GM19328 (cell line): Measurements from ENCODE around the gene NFE2L3.
A peak's percentile ranks its signal among the peaks of the same experiment; 100 is the strongest.

Experiments
- ATAC-seq: cut with Tn5 transposase; IDR thresholded peaks from one replicate; pipeline ENCODE4 v1.9.1; 2021; ENCODE audit warnings: mild to moderate bottlenecking, moderate library complexity; ENCODE audit not compliant: unreplicated experiment

The NFE2L3 gene

GRCh38 chr7:26198781-26199169 is 46.8 kb downstream of the NFE2L3 start:
- no peak for ATAC-seq

DNA sequence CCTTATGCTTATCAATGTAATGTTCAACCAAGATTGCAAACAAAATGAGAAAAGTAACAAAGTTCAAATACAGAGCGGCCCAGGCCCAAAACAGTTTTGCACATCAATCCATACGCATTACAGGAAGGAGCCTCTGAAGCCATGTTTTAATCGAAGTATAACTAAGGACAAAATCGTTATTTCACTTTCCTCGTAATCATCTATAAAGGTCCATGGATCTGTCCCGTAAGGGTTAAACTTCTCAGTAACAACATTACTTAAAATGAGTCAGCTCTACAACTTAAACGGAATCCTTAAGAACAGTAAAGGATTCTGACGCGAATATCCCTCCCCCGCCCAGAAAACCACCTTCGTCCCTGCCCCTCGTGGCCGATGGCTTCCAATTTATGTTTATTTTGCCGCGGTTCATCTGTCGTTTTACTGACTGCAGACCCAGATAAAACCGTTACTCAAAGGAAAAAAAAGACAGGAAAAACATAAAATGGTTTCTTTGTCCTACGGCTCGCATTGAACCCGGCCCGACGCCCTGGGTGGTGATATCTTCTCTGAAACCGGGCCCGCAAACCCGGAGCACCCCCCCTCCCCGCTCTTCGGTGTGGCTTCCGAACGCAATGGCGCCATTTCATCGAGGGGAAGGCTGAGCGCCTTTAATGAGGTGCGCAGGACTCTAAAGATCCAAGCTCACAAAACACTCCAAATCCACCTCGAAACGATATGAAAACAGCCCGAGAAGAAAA is 47.5 kb downstream of the NFE2L3 start:
- no peak for ATAC-seq

- no peak for ATAC-seq
Measured at GRCh38 chr7:26200038-26200443, 48.0 kb downstream of the NFE2L3 start.

- peak; percentile 59 for ATAC-seq
Measured at GRCh38 chr7:26200444-26201246, 48.6 kb downstream of the NFE2L3 start, which contains the start of gene HNRNPA2B1. TSS of gene HNRNPA2B1 (minus strand) at chr7:26200746. CDS start at chr7:26200577, 169 bp downstream.

DNA sequence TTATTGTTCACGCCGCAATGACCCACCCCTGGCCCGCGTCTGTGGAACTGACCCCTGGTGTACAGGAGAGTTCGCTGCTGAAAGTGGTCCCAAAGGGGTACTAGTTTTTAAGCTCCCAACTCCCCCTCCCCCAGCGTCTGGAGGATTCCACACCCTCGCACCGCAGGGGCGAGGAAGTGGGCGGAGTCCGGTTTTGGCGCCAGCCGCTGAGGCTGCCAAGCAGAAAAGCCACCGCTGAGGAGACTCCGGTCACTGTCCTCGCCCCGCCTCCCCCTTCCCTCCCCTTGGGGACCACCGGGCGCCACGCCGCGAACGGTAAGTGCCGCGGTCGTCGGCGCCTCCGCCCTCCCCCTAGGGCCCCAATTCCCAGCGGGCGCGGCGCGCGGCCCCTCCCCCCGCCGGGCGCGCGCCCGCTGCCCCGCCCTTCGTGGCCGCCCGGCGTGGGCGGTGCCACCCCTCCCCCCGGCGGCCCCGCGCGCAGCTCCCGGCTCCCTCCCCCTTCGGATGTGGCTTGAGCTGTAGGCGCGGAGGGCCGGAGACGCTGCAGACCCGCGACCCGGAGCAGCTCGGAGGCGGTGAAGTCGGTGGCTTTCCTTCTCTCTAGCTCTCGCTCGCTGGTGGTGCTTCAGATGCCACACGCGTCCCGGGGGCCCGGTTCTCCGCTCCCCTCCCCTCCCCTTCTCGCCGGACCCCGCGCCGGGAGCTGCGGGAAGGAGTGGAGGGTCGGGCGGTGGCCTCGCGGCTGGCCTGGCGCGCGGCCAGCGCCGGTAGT is 49.4 kb downstream of the NFE2L3 start, which contains the start of gene CBX3:
Gene CBX3, plus strand, starts transcription at position 499 of the 772 bp plus-strand sequence. CDS start 1,254 bp downstream, outside the sequence.
- ATAC-seq: peak; percentile 38

DNA sequence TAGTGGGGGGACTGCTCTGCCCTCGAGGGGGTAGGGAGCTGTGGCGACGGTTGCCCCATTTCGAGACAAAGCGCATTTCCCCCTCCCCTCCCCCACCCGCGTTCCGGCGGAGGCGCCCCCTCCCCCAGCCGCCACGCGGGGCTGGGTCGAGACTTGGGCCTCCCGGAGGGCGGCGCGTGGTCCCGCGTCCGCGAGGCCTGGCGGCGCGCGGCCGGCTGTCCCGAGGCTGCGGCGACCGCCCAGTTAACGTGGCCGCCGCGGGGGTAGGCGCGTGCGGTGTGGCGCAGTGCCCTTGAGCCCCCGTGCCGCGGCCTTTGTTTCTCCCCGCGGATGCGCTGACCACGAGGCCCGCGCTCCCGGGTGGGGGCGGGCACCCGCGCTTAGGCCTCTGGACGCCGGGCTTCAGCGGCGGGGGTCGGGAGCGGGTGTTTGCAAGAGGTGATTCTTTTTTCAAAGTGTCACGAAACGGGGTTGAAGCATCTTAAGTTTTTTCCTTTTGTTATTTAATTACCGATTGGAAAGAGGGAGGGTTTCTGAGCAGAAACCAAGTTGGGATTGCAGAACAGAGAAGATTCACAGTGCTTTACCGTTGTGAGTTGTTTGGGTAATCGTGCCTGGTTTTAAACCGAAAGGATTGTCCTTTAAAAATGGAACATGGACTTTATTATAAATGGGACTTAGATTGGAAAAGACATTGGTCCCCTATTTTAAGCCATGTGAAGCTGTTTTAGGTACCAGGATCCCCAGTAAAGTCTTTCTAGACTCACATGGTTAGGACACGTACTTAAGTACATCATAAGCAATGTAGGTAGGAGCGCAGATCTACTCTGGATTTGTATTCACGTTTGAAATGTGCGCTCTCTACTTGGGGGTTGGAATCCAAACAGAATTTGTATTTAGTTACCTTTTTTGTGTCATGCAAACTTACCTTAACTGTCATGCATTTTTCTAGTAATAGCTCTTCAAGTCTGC is 50.3 kb downstream of the NFE2L3 start:
- ATAC-seq: no peak

DNA sequence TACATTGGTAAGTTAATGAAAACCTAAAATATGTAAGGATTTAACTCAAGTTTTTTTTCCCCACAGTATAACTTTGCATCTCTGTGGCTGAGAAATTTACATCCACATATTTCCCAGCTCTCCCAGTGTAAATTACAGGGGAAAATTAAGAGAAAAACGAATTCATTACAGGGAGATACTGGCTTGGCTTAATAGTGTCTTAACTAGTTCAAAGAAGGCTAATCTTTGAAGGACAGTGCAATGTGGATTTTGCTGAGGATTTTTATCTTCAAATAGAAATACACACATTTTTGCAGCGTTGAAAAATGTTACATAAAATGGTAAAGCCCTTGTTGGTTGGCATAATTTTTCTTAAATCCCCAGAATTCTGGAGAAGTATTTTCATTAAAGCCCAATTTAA is 51.0 kb downstream of the NFE2L3 start:
- no peak for ATAC-seq

DNA sequence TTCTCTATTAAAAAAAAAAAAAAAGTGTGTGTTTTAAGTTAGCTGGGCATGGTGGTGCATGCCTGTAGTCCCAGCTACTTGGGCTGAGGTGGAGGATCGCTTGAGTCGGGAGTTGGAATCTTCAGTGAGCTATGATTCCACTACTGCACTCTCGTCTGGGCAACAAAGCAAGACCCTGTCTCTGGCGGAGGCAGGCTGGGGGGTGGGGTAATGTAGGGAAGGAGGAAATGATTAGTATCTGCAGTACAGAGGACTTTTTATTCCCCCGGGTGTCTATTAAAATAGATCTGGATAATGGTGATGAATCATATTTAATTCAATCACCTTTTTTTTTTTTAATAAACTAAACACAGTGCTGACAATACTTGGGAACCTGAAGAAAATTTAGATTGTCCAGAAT is 56.0 kb downstream of the NFE2L3 start:
- no peak for ATAC-seq

DNA sequence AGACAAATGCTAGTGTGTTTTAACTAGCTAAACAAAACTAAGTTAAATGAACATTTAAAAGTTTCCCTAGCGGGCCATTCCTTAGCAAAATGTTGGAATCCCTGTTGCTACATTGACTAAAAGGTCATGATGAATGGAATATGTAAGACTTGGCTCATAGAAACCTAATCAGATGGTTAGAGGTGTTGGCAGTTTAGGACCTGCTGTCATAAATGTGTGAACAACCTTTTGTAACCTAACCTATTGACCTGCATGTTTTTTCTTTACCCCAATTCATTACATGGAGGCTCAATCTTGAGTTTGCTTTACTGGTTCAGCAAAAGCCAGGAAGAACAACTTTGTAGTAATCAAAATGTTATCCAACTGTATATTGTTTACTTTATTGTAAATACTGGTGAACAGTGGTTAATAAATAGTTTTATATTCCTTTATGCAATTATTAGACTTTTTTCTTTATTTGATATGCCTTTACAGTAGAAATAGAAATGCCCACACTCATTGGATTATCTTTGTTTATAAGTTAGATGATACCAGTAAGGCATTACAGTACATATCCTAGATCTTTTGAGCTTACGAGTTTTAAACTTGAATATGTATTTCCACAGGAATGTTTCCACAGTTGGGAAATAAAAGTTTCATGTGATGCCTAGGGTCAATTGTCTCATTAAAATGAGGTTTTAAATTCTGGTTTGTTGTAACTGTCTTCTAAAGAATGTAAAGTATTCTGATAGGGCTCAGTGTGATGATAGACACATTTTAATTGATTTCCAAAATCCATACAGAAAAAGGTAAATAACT is 61.1 kb downstream of the NFE2L3 start:
- ATAC-seq: no peak

DNA sequence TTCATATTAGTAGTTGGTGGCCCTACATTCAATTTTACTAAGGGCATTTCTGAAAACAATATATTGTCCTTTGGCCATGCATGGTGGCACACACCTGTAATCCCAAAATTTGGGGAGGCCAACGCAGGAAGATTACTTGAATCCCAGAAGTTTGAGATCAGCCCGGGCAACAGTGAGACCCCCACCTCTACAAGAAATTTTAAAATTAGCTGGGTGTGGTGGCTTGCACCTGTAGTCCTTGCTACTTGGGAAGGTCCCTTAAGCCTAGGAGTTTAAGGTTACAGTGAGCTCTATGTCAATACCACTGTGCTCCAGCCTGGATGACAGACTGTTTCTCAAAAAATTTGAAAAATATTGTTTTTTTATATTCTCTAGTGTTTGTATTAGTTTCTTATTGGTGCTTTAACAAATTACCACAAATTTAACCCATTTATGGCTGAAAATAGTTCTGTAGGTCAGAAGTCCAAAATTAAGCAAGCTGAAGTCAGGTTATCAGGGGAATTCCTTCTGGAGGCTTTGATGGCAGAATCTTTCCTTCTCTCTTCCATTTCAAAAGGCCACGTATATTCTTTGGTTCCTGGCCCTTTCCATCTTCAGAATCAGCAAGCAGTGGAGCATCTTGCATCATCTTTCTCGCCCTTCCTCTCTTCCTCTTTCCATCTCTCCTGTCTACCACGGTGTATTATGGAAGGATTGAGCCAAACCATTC is 62.0 kb downstream of the NFE2L3 start:
- ATAC-seq: no peak

DNA sequence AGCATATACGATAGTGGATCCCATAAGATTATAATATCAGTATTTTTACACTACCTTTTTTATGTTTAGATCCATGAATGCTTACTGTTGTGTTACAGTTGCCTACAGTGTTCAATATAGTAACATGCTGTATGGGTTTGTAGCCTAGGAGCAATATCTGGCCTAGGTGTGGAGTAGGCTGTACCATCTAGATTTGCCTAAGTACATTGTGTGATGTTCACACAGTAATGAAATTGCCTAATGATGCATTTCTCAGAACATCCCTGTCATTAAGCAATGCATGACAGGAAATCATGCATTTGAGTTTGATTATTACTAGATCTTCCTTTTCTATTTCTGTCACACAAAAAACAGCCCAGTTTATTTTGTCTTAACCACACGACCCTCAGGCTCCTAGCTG is 64.1 kb downstream of the NFE2L3 start:
- no peak for ATAC-seq

DNA sequence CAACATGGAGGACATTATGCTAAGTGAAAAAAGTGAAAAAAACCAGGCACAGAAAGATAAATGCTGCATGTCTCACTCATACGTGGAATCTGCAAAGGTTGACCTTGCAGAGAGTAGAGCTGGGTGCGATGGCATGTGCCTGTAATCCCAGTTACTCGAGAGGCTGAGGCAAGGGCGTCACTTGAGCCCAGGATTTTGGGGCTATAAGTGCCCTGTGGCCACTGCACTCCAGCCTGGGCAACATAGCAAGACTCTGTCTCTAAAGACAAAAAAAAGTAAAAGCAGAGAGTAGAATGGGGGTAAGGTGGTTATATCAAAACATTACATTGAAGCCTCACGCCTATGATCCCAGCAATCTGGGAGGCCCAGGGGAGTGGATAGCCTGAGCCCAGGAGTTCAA is 72.4 kb downstream of the NFE2L3 start:
- ATAC-seq: no peak

DNA sequence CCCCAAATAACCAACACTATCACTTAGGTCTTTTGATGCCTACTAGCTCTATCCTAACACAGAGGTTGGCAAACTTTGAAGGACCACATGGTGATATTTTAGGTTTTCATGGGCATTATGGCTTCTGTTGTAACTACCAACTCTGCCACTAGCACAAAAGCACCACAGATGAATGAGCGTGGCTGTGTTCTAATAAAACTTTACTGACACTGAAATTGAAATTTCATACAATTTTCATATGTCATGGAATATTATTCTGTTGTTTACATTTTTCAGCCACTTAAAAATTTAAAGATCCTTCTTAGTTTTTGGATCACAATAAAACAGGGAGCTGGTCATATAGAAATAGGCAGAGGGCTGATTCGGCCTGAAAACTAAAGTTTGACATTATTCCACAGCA is 76.0 kb downstream of the NFE2L3 start:
- ATAC-seq: no peak

DNA sequence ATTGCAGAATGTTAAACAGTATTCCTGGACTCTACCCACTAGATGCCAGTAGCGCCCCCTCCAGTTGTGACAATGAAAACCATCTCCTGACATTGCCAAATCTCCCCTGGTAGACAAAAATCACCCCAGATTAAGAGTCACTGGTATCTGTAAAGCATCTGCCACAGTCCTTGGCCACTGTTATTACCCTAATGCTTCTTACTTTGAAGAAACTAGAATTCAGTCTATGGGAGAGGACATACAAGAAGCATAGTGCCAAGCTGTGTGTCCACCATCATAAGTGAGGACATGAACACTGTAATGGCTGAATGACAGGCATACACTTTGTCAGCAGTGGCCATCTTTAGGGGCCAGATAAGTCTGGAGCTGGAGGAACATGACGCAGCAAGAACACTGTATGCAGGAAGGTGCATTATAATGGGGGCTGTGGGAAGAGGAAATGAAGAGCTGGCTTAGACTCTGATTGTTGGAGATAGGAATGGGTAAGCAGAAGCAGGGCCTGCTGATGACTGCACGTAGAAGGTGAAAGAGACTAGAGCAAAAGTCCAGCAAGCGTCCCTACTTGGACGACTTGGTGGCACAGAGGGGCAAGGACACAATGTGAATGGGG is 82.0 kb downstream of the NFE2L3 start:
- no peak for ATAC-seq
